HG03039 (cell line): ENCODE results near the gene PRMT7.

ENCODE experiments used
- ATAC-seq: cut with Tn5 transposase; IDR thresholded peaks from one replicate; pipeline ENCODE4 v1.9.1; 2021; ENCODE audit warnings: mild to moderate bottlenecking, moderate library complexity; ENCODE audit not compliant: unreplicated experiment

PRMT7 gene

DNA sequence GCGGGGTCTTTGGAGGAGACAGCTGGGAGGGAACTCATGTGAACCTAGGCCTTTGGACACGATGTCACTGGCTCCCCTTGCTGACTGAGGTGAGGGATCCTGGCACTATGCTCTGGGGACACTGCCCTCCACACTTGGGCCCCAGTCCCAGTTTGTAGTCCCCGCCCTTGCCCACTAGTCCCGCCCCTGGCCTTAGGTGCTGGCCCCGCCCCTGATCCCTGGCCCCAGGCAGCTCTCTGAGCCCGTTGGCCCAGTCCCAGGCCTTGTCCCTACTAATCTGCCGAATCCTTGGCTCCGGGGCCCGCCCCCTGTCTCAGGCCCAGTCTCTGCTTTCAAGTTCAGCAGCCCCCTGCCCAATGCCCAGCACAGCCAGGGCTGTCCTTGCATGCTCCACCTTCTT is 76.5 kb downstream of the PRMT7 start:
- no peak for ATAC-seq

- no peak for ATAC-seq
These were observed 77.3 kb downstream of the PRMT7 start for GRCh38 chr16:68388124-68388523.

- ATAC-seq = no peak
These were observed 78.2 kb downstream of the PRMT7 start for GRCh38 chr16:68389006-68389405.

DNA sequence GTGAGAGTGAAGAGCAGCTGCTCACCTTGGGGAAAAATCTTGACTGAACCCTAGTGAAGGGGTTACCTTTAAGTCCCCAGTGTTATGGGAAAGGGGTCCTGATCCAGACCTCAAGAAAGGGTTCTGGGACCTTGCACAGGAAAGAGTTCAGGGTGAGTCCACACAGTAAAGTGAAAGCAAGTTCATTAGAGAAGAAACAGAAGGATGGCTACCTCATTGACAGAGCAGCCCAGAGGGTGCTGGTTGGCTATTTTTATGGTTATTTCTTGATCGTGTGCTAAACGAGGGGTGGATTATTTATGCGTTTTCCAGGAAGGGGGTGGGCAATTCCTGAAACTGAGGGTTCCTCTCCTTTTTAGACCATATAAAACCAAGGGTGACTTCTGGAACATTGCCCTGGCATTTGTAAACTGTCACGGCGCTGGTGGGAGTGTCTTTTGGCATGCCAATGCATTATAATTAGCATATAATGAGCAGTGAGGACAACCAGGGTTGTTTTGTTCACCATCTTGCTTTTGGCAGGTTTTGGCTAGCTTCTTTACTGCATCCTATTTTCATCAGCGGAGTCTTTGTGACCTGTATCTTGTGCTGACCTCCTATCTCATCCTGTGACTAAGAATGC is 79.0 kb downstream of the PRMT7 start:
- no peak for ATAC-seq

DNA sequence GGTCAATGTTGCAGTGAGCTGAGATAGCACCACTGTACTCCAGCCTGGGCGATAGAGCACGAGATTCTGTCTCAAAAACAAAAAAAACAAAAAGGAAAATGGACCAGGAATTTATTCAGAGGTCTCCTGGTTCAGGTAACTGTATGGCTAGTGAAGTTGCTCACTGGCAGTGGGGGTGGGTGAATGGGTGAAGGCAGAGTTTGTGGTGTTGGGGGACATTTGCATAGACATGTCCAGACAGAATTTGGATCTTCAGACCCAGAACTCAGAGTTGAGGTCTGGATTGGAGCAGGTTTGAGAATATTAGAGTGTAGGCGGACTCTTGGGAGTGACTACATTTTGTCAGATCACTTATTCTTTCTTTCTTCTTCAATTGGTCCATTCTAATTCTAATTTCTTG is 82.5 kb downstream of the PRMT7 start:
- ATAC-seq = no peak

DNA sequence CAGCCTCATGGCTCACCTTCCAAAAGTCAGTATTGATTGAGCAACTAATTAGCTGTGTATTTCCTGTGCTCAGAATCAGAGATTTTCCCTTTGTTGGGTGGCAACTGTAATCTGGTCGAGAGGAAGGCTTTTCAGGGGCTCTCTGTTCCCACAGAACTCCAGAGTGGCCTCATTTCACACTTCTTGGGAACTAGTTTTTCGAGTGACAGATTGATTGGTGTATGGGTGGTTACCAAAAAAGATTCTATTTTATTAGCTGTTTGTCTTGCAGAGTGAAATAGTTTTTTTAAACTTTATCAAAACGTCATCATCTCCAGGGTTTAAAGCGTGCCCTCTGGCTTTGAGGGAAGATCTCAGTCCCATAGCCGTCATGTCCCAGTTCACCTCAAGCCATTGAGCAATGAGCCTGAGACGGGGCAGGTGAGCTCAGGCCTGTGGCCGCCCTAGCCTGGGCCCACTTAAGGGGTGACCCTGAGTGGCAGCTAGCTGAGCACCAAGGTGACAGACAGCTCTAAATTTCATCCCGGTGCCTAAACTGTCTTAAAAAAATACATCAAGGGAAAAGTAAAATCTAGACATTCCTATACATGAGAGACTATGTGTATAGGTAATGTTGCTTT is 84.5 kb downstream of the PRMT7 start:
- ATAC-seq = no peak

GRCh38 chr16:68395815-68396214 is 85.0 kb downstream of the PRMT7 start:
- no peak for ATAC-seq

- no peak for ATAC-seq
These were observed 85.7 kb downstream of the PRMT7 start for GRCh38 chr16:68396481-68396880.

- no peak for ATAC-seq
These were observed 86.9 kb downstream of the PRMT7 start for GRCh38 chr16:68397710-68398201.

GRCh38 chr16:68399456-68399855 is 88.6 kb downstream of the PRMT7 start:
- ATAC-seq = no peak

DNA sequence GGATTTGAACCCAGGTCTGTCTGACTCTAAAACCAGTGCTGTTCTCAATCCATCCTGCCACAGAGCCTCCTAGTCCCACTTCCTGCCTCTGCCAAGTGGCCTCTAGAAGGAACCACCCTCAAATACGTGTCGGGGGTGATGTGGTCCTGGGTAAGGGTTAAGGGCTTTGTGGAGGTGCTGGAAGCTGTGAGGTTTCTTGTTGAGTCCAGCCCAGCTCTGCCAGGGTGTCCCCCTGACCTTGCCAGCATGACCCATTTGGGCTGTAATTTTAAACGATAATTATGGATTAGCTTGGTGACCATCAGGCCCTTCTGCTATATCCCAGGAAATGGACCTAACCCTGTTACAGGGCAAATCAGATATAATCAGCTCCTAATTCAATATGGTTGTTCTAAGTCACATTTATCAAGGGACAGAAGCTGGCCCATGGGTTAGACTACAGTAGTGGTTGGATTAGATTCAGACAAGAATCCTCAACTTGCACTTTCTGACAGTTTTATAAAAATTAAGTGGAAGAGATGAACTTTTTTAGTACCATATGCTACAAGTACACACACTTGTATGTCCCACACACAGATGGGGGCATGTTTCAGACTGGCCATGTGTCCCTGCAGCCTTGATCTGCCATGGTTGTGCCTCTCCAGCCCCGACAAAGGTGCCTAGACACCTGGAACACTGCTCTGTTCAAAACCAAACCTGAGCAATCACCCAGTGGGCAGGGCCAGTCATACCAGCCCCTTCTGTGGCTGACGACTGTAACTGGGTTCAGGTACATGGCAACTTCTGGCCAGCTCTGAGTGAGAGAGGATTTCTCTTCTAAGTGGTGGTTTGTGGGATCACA is 89.5 kb downstream of the PRMT7 start:
- no peak for ATAC-seq

DNA sequence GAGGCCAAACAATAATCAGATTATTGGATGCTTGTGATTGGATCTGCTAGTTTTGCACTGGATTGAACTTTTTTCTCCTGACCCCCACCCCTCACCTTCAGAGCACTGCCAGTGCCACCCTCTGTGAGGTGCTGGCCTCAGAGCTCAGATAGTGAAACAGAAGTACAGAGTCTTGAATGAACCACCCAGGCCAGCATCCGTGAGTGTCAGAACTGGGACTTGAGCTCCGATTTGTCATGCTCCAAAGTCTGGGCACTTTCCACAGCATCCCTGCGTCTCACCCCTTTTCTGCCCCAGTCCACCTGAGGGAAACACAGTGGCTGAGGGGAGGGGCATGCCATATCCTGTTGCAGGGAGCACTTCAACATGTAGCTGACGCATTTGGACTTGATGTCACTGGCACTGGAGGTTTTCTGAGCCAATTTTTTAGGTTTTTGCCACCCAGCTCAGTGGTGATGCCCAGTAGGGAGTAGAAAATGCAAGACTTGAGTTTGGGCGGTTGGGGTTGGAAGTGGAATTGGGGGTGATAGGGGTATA is 90.2 kb downstream of the PRMT7 start:
- ATAC-seq = no peak

- no peak for ATAC-seq
These were observed 91.3 kb downstream of the PRMT7 start for GRCh38 chr16:68401871-68402747.

DNA sequence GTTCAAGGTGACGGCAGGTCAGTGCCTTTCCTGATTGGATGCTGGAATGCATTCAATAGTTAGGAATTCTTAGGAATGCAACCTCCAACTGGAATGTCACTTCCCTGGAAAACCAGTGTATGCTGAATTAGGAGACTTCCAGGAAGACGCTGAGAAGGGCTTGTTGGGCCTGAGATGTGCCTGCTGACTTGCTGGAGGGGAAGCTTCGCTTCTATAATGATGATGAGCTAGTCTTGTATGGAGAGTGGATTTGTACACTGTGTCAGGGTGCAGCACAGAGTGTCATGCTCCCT is 91.9 kb downstream of the PRMT7 start:
- no peak for ATAC-seq

GRCh38 chr16:68403177-68403576 is 92.4 kb downstream of the PRMT7 start:
- ATAC-seq = no peak

GRCh38 chr16:68403704-68404103 is 92.9 kb downstream of the PRMT7 start:
- no peak for ATAC-seq

DNA sequence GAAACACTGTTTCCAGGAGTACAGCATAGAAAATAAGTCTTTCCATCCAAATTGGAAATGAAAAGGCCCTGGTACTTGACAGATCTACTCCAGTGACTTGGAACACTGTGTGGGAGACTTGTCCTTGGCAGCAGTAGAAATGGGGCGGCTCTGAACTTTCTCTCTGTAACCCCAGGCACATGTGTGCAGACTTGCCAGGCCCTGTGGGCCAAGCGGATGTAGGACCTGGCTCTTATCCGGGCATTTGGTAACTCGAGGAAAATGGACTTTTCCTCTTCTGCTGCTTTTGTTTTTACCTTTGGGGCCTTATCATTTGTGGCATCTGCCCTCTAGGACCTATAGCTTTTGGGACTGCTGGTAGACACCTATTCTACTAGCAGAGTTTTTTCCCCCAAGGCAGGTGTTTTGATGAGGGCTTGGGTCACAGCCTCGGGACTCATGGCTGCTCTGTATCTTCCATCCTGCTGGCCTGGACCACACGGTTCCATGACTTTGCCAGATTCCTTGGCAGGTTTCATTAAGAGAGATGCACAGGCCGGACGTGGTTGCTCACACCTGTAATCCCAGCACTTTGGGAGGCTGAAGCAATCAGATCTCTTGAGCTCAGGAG is 94.0 kb downstream of the PRMT7 start:
- ATAC-seq = no peak

GRCh38 chr16:68406458-68407152 is 95.8 kb downstream of the PRMT7 start:
- ATAC-seq = no peak
